Kasumi-1 (cell line): Measurements from ENCODE around the gene COL13A1.

Experiments used
- DNase-seq, 2 experiments: peaks; one replicate each; lab custom pipeline; 2025; lab: John Stamatoyannopoulos, UW

Gene COL13A1

GRCh38 chr10:69819716-69820506 is 18.2 kb downstream of the COL13A1 start:
- peak; percentile 17 to 35 for DNase-seq

GRCh38 chr10:69820817-69821216 is 19.1 kb downstream of the COL13A1 start:
- no peak for DNase-seq

- no peak for DNase-seq
These were observed 23.9 kb downstream of the COL13A1 start for GRCh38 chr10:69825604-69826003.

- no peak for DNase-seq
These were observed 24.4 kb downstream of the COL13A1 start for GRCh38 chr10:69826094-69826493.

GRCh38 chr10:69826789-69827554 is 25.3 kb downstream of the COL13A1 start:
- no peak for DNase-seq

- no peak for DNase-seq
These were observed 26.6 kb downstream of the COL13A1 start for GRCh38 chr10:69828144-69828870.

GRCh38 chr10:69829775-69830174 is 28.1 kb downstream of the COL13A1 start:
- DNase-seq = no peak

- no peak for DNase-seq
These were observed 29.6 kb downstream of the COL13A1 start for GRCh38 chr10:69831231-69831855.

- DNase-seq = no peak
These were observed 33.5 kb downstream of the COL13A1 start for GRCh38 chr10:69835233-69835632.

GRCh38 chr10:69835875-69836730 is 34.4 kb downstream of the COL13A1 start:
- peak in 1 of 2 experiments; percentile 12 for DNase-seq

GRCh38 chr10:69836731-69837030 is 35.0 kb downstream of the COL13A1 start:
- no peak for DNase-seq

GRCh38 chr10:69837261-69837660 is 35.6 kb downstream of the COL13A1 start:
- DNase-seq = no peak

- no peak for DNase-seq
These were observed 36.7 kb downstream of the COL13A1 start for GRCh38 chr10:69838418-69838817.

GRCh38 chr10:69838853-69839252 is 37.1 kb downstream of the COL13A1 start:
- DNase-seq = no peak

- no peak for DNase-seq
These were observed 38.1 kb downstream of the COL13A1 start for GRCh38 chr10:69839696-69840345.

- no peak for DNase-seq
These were observed 39.1 kb downstream of the COL13A1 start for GRCh38 chr10:69840773-69841172.

GRCh38 chr10:69842020-69842419 is 40.3 kb downstream of the COL13A1 start:
- no peak for DNase-seq

- DNase-seq = no peak
These were observed 41.2 kb downstream of the COL13A1 start for GRCh38 chr10:69842882-69843281.

GRCh38 chr10:69843923-69844322 is 42.2 kb downstream of the COL13A1 start:
- no peak for DNase-seq

GRCh38 chr10:69844698-69845097 is 43.0 kb downstream of the COL13A1 start:
- no peak for DNase-seq
